OCI-LY3 (cell line): ENCODE data around the gene GFOD1.

Experiments used
- CTCF ChIP-seq: fragments of 200-600, 300-600 bp; sonication (generic); IDR thresholded peaks from 2 replicates; pipeline ENCODE4 v1.5.1; 2014; ENCODE audit warnings: antibody characterized with exemption, low read length, low read depth
- EZH2phosphoT487 ChIP-seq: fragments of 200-600 bp; shearing (Covaris generic); IDR thresholded peaks from 2 replicates; pipeline ENCODE4 v1.6.1; 2018; ENCODE audit warnings: antibody characterized with exemption, mixed run types, low read depth

- TF ChIP-seq CTCF (no peak), EZH2phosphoT487 (no peak)
Observed at GRCh38 chr6:13428583-13429405, 58.6 kb downstream of the GFOD1 start.
